DOHH2 (cell line): ENCODE results near the gene TNFRSF11A.

ENCODE experiments used
- H3F3A ChIP-seq: fragments of 200-600 bp; sonication (generic), shearing (Covaris generic); 2 replicates; pipeline ENCODE4 v1.6.0; 2016; ENCODE audit warnings: antibody characterized with exemption, mild to moderate bottlenecking; ENCODE audit not compliant: control insufficient read depth, insufficient read depth
- H3K27ac ChIP-seq: fragments of 200-600 bp; sonication (generic); 2 replicates; pipeline ENCODE4 v1.5.1; 2014; ENCODE audit warnings: low read depth, mild to moderate bottlenecking, low read length, moderate library complexity
- H3K27me3 ChIP-seq: fragments of 200-600 bp; sonication (generic); 2 replicates; pipeline ENCODE4 v1.6.1; 2014; ENCODE audit warnings: mild to moderate bottlenecking, low read length, mixed read lengths; ENCODE audit not compliant: control insufficient read depth
- H3K36me3 ChIP-seq: fragments of 200-600 bp; sonication (generic); 2 replicates; pipeline ENCODE4 v1.6.1; 2014; ENCODE audit warnings: mild to moderate bottlenecking, low read length, moderate library complexity, mixed read lengths; ENCODE audit not compliant: control insufficient read depth
- H3K4me1 ChIP-seq: fragments of 200-600 bp; sonication (generic); 2 replicates; pipeline ENCODE4 v1.6.1; 2014; ENCODE audit warnings: mild to moderate bottlenecking, low read length, mixed read lengths; ENCODE audit not compliant: control insufficient read depth
- H3K4me2 ChIP-seq: fragments of 200-600 bp; sonication (generic); 2 replicates; pipeline ENCODE4 v1.6.0; 2014; ENCODE audit warnings: mild to moderate bottlenecking, low read length, moderate library complexity
- H3K4me3 ChIP-seq: fragments of 200-600 bp; sonication (generic); 2 replicates; pipeline ENCODE4 v1.5.1; 2014; ENCODE audit warnings: mild to moderate bottlenecking, low read length, mixed read lengths
- H3K79me2 ChIP-seq: fragments of 200-600 bp; sonication (generic); 2 replicates; pipeline ENCODE4 v1.6.1; 2014; ENCODE audit warnings: mild to moderate bottlenecking, low read length, mixed read lengths; ENCODE audit not compliant: control insufficient read depth
- H3K9me2 ChIP-seq: fragments of 200-600 bp; sonication (generic); replicated peaks from 2 replicates; pipeline ENCODE4 v1.6.1; 2014; ENCODE audit warnings: mild to moderate bottlenecking, low read length, mixed read lengths; ENCODE audit not compliant: control insufficient read depth
- H3K9me3 ChIP-seq: fragments of 200-600 bp; sonication (generic); 2 replicates; pipeline ENCODE4 v1.6.1; 2014; ENCODE audit warnings: antibody characterized with exemption, low read length, mixed read lengths; ENCODE audit not compliant: control insufficient read depth, insufficient read depth
- H4K20me1 ChIP-seq: fragments of 200-600 bp; sonication (generic); 2 replicates; pipeline ENCODE4 v1.6.0; 2014; ENCODE audit warnings: low read depth, mild to moderate bottlenecking, antibody characterized with exemption, low read length, moderate library complexity; ENCODE audit not compliant: control insufficient read depth, insufficient read depth
- EZH2phosphoT487 ChIP-seq: fragments of 200-600 bp; sonication (generic); IDR thresholded peaks from 2 replicates; pipeline ENCODE4 v1.6.1; 2017; ENCODE audit warnings: borderline replicate concordance, mild to moderate bottlenecking, antibody characterized with exemption, low read length, moderate library complexity, mixed read lengths
- TF ChIP-seq, protein P1 (sequence below): fragments of 200-600 bp; sonication (generic); IDR thresholded peaks from one replicate; pipeline ENCODE4 v1.5.1; 2014; ENCODE audit warnings: antibody characterized with exemption, mild to moderate bottlenecking, low read depth, low read length; ENCODE audit not compliant: poor library complexity, severe bottlenecking

Gene TNFRSF11A

DNA sequence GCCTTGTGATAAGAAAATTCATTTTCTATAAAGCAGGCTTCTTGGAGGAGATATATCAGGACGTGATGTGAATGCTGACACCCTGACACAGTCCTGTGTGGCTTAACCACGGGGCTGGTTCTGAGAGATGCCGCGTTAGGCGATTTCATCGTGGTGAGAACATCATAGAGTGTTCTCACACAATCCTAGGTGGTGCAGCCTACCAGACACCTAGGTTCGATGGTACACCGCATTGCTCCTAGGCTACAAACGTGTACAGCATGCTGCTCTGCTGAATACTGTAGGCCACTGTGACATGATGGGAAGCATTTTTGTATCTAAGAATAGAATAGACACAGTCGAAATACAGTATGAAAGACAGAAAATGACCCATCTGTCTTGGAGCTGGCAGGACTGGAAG, 82.5 kb downstream of the TNFRSF11A start:
- Histone ChIP-seq H3K4me2 (no peak overlapping the region), H3K9me2 (no peaks in the 10 kb centered on the region), H3K4me1 (no peaks in the 10 kb centered on the region), H3K4me3 (no peak overlapping the region), H3K36me3 (no peaks in the 10 kb centered on the region), H3K27me3 (no peaks in the 10 kb centered on the region), H3F3A (no peaks in the 10 kb centered on the region), H3K79me2 (no peaks in the 10 kb centered on the region), H4K20me1 (no peaks in the 10 kb centered on the region), H3K27ac (no peak overlapping the region), H3K9me3 (no peaks in the 10 kb centered on the region; the same call in 1 of the 2 replicates)
- TF ChIP-seq, protein P1, sequence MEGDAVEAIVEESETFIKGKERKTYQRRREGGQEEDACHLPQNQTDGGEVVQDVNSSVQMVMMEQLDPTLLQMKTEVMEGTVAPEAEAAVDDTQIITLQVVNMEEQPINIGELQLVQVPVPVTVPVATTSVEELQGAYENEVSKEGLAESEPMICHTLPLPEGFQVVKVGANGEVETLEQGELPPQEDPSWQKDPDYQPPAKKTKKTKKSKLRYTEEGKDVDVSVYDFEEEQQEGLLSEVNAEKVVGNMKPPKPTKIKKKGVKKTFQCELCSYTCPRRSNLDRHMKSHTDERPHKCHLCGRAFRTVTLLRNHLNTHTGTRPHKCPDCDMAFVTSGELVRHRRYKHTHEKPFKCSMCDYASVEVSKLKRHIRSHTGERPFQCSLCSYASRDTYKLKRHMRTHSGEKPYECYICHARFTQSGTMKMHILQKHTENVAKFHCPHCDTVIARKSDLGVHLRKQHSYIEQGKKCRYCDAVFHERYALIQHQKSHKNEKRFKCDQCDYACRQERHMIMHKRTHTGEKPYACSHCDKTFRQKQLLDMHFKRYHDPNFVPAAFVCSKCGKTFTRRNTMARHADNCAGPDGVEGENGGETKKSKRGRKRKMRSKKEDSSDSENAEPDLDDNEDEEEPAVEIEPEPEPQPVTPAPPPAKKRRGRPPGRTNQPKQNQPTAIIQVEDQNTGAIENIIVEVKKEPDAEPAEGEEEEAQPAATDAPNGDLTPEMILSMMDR, result no peak
- TF ChIP-seq EZH2phosphoT487, result no peak

DNA sequence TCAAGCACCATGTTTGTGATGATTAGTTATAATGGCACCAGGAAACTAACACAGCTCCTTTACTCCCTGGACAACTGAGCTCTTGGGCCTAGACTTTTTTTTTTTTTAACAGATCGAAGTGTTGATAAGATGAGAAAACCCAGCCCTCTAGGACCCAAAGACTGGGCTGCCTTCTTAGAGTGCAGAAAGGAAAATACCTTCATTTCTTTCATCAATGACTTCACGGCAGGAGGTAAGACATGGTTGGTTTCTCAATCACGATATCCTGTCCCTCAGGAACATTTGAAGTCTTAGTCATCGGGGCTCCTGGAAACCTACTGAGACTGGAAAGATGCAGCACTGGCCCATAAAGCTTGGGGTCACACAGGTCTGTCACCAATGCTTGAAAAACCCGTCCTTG, 84.7 kb downstream of the TNFRSF11A start:
- Histone ChIP-seq H3K9me2 (no peaks in the 10 kb centered on the region), H3K27me3 (no peaks in the 10 kb centered on the region), H3K27ac (no peak overlapping the region), H4K20me1 (no peaks in the 10 kb centered on the region), H3K4me1 (no peaks in the 10 kb centered on the region), H3K4me3 (no peak overlapping the region), H3K4me2 (no peak overlapping the region), H3K9me3 (no peaks in the 10 kb centered on the region; the same call in 1 of the 2 replicates), H3F3A (no peaks in the 10 kb centered on the region), H3K79me2 (no peaks in the 10 kb centered on the region), H3K36me3 (no peaks in the 10 kb centered on the region)
- no peak for TF ChIP-seq EZH2phosphoT487
- TF ChIP-seq, protein P1, result no peak

GRCh38 chr18:62412231-62412979, 87.3 kb downstream of the TNFRSF11A start:
- H3K4me1 ChIP-seq, result peaks cover 6% of the 10 kb centered on the region
- no peak overlapping the region for H3K27ac ChIP-seq
- no peaks in the 10 kb centered on the region for H4K20me1 ChIP-seq
- no peaks in the 10 kb centered on the region for H3K9me2 ChIP-seq
- H3K79me2 ChIP-seq, result no peaks in the 10 kb centered on the region
- no peak overlapping the region for H3K4me3 ChIP-seq
- no peak overlapping the region for H3K4me2 ChIP-seq
- no peaks in the 10 kb centered on the region; the same call in 1 of the 2 replicates for H3K9me3 ChIP-seq
- no peaks in the 10 kb centered on the region for H3K36me3 ChIP-seq
- no peaks in the 10 kb centered on the region for H3F3A ChIP-seq
- no peaks in the 10 kb centered on the region for H3K27me3 ChIP-seq
- no peak for TF ChIP-seq EZH2phosphoT487
- TF ChIP-seq, protein P1, result no peak
